Measurements from ENCODE around the gene GALNT1. TPM values are rescaled to one million over a fixed set of nuclear protein-coding genes. Genes with fewer than 3 reads are reported as not detected.

Gene GALNT1
- total RNA-seq, 4 donors from 2014 or later = 38.7 to 52.1 (median 46.8) TPM

DNA sequence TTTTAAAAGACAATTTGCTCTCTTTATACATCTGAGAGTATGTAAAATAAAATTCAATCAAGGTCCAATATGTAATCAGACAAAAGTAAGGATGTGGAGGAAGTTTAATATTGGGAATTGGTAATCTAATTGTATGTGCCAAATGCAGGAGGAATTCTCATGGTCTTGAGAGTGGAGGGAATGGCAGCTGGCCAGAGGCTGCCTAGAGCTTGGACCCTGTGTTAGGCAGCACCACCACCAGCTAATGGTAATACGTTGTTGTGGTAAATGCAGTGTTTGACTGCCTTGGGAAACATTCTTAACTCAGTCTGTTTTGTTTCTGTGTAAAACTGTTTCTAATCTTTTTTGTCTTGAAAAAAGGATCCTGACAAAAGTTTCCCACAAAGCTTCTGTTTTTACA, 30.0 kb downstream of the GALNT1 start:
- Histone ChIP-seq H3K9me3 (no peaks in the 10 kb centered on the region), H3K4me3 (no peak overlapping the region), H3K27ac (no peak overlapping the region), H3K36me3 (no peaks in the 10 kb centered on the region), H3K27me3 (no peaks in the 10 kb centered on the region), H3K4me1 (peaks cover 4 to 49% (median 5%) of the 10 kb centered on the region in 3 donors)
- WGBS, 2 donors (ENCODE audit: low coverage in 1 of 2) = 43% methylated on average over 1 of the region's 1 CpG; no CpG with 5 or more reads in 1 of the 2 donors
- no peak for TF ChIP-seq POLR2AphosphoS5 (IDR thresholded peaks at IDR 0.05)
- TF ChIP-seq EP300 (IDR thresholded peaks at IDR 0.05) = no peak
- no peak for TF ChIP-seq POLR2A (IDR thresholded peaks at IDR 0.05)
- TF ChIP-seq, protein P1, sequence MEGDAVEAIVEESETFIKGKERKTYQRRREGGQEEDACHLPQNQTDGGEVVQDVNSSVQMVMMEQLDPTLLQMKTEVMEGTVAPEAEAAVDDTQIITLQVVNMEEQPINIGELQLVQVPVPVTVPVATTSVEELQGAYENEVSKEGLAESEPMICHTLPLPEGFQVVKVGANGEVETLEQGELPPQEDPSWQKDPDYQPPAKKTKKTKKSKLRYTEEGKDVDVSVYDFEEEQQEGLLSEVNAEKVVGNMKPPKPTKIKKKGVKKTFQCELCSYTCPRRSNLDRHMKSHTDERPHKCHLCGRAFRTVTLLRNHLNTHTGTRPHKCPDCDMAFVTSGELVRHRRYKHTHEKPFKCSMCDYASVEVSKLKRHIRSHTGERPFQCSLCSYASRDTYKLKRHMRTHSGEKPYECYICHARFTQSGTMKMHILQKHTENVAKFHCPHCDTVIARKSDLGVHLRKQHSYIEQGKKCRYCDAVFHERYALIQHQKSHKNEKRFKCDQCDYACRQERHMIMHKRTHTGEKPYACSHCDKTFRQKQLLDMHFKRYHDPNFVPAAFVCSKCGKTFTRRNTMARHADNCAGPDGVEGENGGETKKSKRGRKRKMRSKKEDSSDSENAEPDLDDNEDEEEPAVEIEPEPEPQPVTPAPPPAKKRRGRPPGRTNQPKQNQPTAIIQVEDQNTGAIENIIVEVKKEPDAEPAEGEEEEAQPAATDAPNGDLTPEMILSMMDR (IDR thresholded peaks at IDR 0.05) = no peak
- no peak for ATAC-seq

GRCh38 chr18:35616074-35616473, 34.5 kb downstream of the GALNT1 start:
- H3K9me3 ChIP-seq = no peaks in the 10 kb centered on the region
- TF ChIP-seq POLR2AphosphoS5 (IDR thresholded peaks at IDR 0.05) = no peak
- TF ChIP-seq, protein P1 (IDR thresholded peaks at IDR 0.05) = no peak
- no peak for TF ChIP-seq POLR2A (IDR thresholded peaks at IDR 0.05)
- TF ChIP-seq EP300 (IDR thresholded peaks at IDR 0.05) = no peak
- no peak for ATAC-seq
- H3K27me3 ChIP-seq = no peaks in the 10 kb centered on the region
- no peaks in the 10 kb centered on the region for H3K36me3 ChIP-seq
- H3K27ac ChIP-seq = peak overlapping the region in 1 of 4 donors; percentile 20
- 100% methylated on average over 2 of the region's 2 CpGs for WGBS, 2 donors (ENCODE audit: low coverage in 1 of 2)
- H3K4me3 ChIP-seq = no peak overlapping the region
- H3K4me1 ChIP-seq = peaks cover 7 to 68% (median 20%) of the 10 kb centered on the region in 3 donors

GRCh38 chr18:35616664-35617423, 35.3 kb downstream of the GALNT1 start:
- WGBS, 2 donors (ENCODE audit: low coverage in 1 of 2) = 54 to 59% methylated on average over 4 to 6 of the region's 6 CpGs
- Histone ChIP-seq H3K27ac (peak overlapping the region in 3 of 4 donors; percentile 20 to 41 (median 25)), H3K4me3 (no peak overlapping the region), H3K27me3 (no peaks in the 10 kb centered on the region), H3K9me3 (no peaks in the 10 kb centered on the region), H3K36me3 (no peaks in the 10 kb centered on the region), H3K4me1 (peaks cover 6 to 60% (median 20%) of the 10 kb centered on the region in 3 donors)
- ATAC-seq = peak; percentile 34
- TF ChIP-seq POLR2AphosphoS5 (IDR thresholded peaks at IDR 0.05) (no peak), EP300 (IDR thresholded peaks at IDR 0.05) (no peak)
- TF ChIP-seq, protein P1 (IDR thresholded peaks at IDR 0.05) = no peak

DNA sequence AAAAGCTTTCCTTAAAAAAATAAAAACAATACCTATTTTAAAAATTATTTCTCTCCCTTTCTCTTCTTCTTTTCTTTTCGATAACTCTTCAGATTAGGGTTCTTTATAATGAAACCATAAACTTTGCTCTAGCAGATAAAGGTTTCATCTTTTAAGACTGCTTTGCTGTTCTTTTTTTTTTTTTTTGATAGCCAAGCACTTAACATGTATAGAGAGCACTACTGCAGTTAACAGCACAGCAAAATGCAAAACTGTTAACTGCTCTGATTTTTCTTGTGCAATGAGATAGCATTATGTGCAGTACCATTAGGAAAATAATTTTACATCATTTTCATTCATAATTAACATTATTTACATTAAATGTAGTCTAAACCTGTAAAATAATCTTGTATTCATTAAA, 36.3 kb downstream of the GALNT1 start:
- Histone ChIP-seq H3K27me3 (no peaks in the 10 kb centered on the region), H3K27ac (no peak overlapping the region), H3K36me3 (no peaks in the 10 kb centered on the region), H3K4me1 (peaks cover 6 to 60% (median 20%) of the 10 kb centered on the region in 3 donors), H3K9me3 (no peaks in the 10 kb centered on the region), H3K4me3 (no peak overlapping the region)
- ATAC-seq = no peak
- TF ChIP-seq, protein P1 (IDR thresholded peaks at IDR 0.05) = no peak
- TF ChIP-seq EP300 (IDR thresholded peaks at IDR 0.05) = no peak
- TF ChIP-seq POLR2A (IDR thresholded peaks at IDR 0.05) = no peak
- TF ChIP-seq POLR2AphosphoS5 (IDR thresholded peaks at IDR 0.05) = no peak
- 83 to 100% methylated on average over 1 of the region's 1 CpG for WGBS, 2 donors (ENCODE audit: low coverage in 1 of 2)

DNA sequence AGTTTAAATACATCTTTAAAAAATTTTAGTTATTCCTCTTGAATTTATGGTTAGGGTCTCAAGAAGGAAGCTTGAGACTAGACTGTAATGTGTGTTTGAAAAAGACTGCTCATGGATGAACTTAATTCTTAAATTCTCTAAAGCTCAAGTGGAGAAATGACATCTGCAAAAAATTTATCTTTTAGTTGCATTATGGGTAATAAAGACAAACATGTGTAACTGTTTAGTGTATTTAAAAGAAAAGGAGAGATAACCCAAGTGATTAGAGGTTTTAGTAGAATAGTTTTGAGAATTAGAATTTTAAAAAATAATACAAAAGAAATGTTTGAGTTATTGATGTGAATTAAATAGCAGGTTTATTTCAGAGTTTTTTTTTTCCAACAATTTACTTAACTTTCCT, 36.7 kb downstream of the GALNT1 start:
- no peaks in the 10 kb centered on the region for H3K9me3 ChIP-seq
- TF ChIP-seq, protein P1 (IDR thresholded peaks at IDR 0.05) = no peak
- TF ChIP-seq EP300 (IDR thresholded peaks at IDR 0.05) (no peak), POLR2AphosphoS5 (IDR thresholded peaks at IDR 0.05) (no peak), POLR2A (IDR thresholded peaks at IDR 0.05) (no peak)
- H3K27me3 ChIP-seq = no peaks in the 10 kb centered on the region
- H3K36me3 ChIP-seq = no peaks in the 10 kb centered on the region
- H3K27ac ChIP-seq = no peak overlapping the region
- no peak overlapping the region for H3K4me3 ChIP-seq
- peaks cover 3 to 56% (median 20%) of the 10 kb centered on the region in 3 donors for H3K4me1 ChIP-seq
- no peak for ATAC-seq

Measured in gastroesophageal sphincter (tissue), 4 donors.